Measurements from ENCODE around the gene RIMBP2.

Gene RIMBP2

GRCh38 chr12:130603396-130603965, 112.6 kb downstream of the RIMBP2 start:
- ChIA-PET CTCF (no interaction called here), POLR2A (no interaction called here)
- no peak overlapping the region for H3K4me3 ChIP-seq (ENCODE audit: low read depth, low read length)
- no peak for DNase-seq (ENCODE audit: low read depth, low spot score)
- no peak for TF ChIP-seq CTCF (IDR thresholded peaks at IDR 0.05; ENCODE audit: insufficient read depth, low read length, missing control alignments)

- ChIA-PET POLR2A (no interaction called here), CTCF (no interaction called here)
- TF ChIP-seq CTCF (IDR thresholded peaks at IDR 0.05; ENCODE audit: insufficient read depth, low read length, missing control alignments) = no peak
- no peak for DNase-seq (ENCODE audit: low read depth, low spot score)
- H3K4me3 ChIP-seq (ENCODE audit: low read depth, low read length) = no peak overlapping the region
Measured at GRCh38 chr12:130602251-130602650, 113.8 kb downstream of the RIMBP2 start.

- CTCF ChIA-PET = no interaction called here
- no peak for TF ChIP-seq CTCF (IDR thresholded peaks at IDR 0.05; ENCODE audit: insufficient read depth, low read length, missing control alignments)
- DNase-seq (ENCODE audit: low read depth, low spot score) = no peak
- H3K4me3 ChIP-seq (ENCODE audit: low read depth, low read length) = no peak overlapping the region
- POLR2A ChIA-PET = no interaction called here
Measured at GRCh38 chr12:130601327-130601726, 114.8 kb downstream of the RIMBP2 start.

GRCh38 chr12:130596241-130596640, 119.9 kb downstream of the RIMBP2 start:
- no peak for DNase-seq (ENCODE audit: low read depth, low spot score)
- no peak for TF ChIP-seq CTCF (IDR thresholded peaks at IDR 0.05; ENCODE audit: insufficient read depth, low read length, missing control alignments)
- POLR2A ChIA-PET = no interaction called here
- CTCF ChIA-PET = no interaction called here
- no peak overlapping the region for H3K4me3 ChIP-seq (ENCODE audit: low read depth, low read length)

GRCh38 chr12:130595566-130595965, 120.5 kb downstream of the RIMBP2 start:
- H3K4me3 ChIP-seq (ENCODE audit: low read depth, low read length) = no peak overlapping the region
- DNase-seq (ENCODE audit: low read depth, low spot score) = no peak
- CTCF ChIA-PET = no interaction called here
- TF ChIP-seq CTCF (IDR thresholded peaks at IDR 0.05; ENCODE audit: insufficient read depth, low read length, missing control alignments) = no peak
- POLR2A ChIA-PET = no interaction called here

- DNase-seq (ENCODE audit: low read depth, low spot score) = no peak
- TF ChIP-seq CTCF (IDR thresholded peaks at IDR 0.05; ENCODE audit: insufficient read depth, low read length, missing control alignments) = no peak
- CTCF ChIA-PET = no interaction called here
- POLR2A ChIA-PET = no interaction called here
- H3K4me3 ChIP-seq (ENCODE audit: low read depth, low read length) = no peak overlapping the region
Measured at GRCh38 chr12:130593056-130593455, 123.0 kb downstream of the RIMBP2 start.

All from AG04449 (cell line).